Measurements from ENCODE around the gene SLC2A9.

DNA sequence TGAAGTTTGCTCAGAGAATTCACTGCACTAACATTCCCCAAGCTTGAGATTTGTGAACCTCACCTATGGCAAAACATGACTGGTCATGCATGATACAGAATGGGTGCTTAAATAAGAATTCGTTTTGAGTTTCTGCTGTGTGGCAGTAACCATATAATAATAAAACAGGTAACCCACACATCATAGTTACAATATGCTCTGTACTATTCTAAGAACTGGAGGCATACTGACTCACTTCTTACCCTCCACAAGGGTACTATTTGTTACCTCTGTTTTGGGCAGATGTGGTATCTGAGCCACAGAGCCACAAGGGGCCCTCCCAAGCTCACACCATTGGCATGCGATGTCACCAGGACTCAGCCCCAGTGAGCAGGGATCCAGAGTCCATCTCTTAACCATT is 17.6 kb downstream of the SLC2A9 start:
- TF ChIP-seq POLR2AphosphoS5 (IDR thresholded peaks at IDR 0.05): no peak
- TF ChIP-seq, protein P1, sequence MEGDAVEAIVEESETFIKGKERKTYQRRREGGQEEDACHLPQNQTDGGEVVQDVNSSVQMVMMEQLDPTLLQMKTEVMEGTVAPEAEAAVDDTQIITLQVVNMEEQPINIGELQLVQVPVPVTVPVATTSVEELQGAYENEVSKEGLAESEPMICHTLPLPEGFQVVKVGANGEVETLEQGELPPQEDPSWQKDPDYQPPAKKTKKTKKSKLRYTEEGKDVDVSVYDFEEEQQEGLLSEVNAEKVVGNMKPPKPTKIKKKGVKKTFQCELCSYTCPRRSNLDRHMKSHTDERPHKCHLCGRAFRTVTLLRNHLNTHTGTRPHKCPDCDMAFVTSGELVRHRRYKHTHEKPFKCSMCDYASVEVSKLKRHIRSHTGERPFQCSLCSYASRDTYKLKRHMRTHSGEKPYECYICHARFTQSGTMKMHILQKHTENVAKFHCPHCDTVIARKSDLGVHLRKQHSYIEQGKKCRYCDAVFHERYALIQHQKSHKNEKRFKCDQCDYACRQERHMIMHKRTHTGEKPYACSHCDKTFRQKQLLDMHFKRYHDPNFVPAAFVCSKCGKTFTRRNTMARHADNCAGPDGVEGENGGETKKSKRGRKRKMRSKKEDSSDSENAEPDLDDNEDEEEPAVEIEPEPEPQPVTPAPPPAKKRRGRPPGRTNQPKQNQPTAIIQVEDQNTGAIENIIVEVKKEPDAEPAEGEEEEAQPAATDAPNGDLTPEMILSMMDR (IDR thresholded peaks at IDR 0.05): no peak
